GM13977 (cell line): ENCODE measurements around the gene LY86.

Experiments
- DNase-seq: peaks from one replicate; pipeline ENCODE4 v3.0.0; 2012; ENCODE audit warnings: low spot score
- CTCF ChIP-seq: IDR thresholded peaks from 2 replicates; pipeline ENCODE4 v1.5.1; 2012; ENCODE audit warnings: mild to moderate bottlenecking, control low read depth; ENCODE audit not compliant: insufficient read depth; ENCODE audit errors: extremely low read depth, missing control alignments
- in situ Hi-C: fragments of 300-500 bp; cut with MboI; formaldehyde crosslinking; loops from one replicate; pipeline ENCODE4 v1.12.0; 2022; ENCODE audit warnings: low sequenced_read_pairs, low pct_unique_long_range_greater_than_20kb, mixed read lengths, inconsistent platforms; ENCODE audit not compliant: unreplicated experiment

LY86 gene

GRCh38 chr6:6616656-6617055 is 28.1 kb downstream of the LY86 start:
- TF ChIP-seq CTCF = no peak
- peak; percentile 43 for DNase-seq
- in situ Hi-C loops = no loop called here

GRCh38 chr6:6619021-6619794 is 30.7 kb downstream of the LY86 start:
- TF ChIP-seq CTCF = no peak
- in situ Hi-C loops = no loop called here
- no peak for DNase-seq

DNA sequence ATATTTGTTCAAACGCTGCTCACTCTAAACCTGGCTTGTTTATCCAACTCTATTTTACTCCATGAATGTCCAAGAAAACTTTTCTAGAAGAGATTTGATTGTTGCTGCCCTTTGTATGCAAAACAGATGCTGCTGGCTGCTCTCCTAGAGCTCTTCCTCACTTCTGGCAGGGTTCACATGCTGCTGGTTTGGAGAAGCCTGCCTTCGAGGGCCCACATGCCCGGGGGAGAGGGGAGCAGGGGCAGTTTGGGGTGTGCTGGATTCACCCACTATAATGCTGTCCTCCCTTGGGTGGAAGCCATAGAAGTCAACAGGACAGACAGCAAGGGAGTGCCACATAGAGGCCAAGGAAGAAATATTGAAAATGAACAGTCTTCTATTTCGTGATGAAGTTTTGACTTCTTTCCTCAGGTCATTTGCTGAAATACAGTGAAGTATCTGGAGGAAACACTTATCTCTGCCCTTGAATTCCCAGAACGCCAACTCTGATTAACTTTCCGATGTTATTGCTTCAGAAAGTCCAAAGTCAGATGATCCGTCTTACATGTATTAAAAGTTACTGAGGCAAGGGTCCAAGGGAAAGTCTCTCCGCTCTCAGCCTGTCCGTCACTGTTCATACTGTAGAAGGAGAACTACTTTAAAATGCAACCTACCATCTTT is 32.4 kb downstream of the LY86 start:
- no peak for TF ChIP-seq CTCF
- no peak for DNase-seq
- in situ Hi-C loops = no loop called here

GRCh38 chr6:6622501-6622900 is 34.0 kb downstream of the LY86 start:
- no peak for DNase-seq
- no peak for TF ChIP-seq CTCF
- in situ Hi-C loops = no loop called here

DNA sequence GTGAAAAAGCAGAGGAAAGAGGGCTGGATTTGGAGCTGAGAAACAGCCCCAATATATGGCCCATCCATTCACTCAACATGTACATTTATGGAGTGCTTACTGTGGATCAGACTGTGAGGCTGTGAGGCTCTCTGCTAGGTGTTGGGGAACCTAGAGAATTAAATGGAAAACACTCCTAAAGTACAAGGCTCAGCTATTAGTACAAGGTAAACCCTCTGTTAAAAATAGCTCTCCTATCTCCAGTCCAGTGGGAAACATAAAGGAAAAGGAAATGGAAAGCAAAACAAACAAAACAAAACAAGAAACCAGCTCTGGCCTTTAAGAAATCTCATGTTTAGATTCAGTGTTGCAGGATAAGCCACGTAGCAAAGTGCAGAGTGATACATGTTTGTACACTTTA is 35.0 kb downstream of the LY86 start:
- in situ Hi-C loops = no loop called here
- TF ChIP-seq CTCF = no peak
- DNase-seq = no peak

- in situ Hi-C loops = no loop called here
- no peak for DNase-seq
Measured at GRCh38 chr6:6624269-6624990, 35.9 kb downstream of the LY86 start.

More at GRCh38 chr6:6624269-6624990, 35.9 kb downstream of the LY86 start:
- TF ChIP-seq CTCF = no peak
